GM04504 (cell line): ENCODE data around the gene HOXC6.

Source experiments
- DNase-seq: peaks from one replicate; pipeline ENCODE4 v3.0.0-alpha.2; 2012; ENCODE audit warnings: low read depth

HOXC6 gene

GRCh38 chr12:54028314-54029201 is at the start of gene HOXC6:
Gene HOXC6, plus strand, starts transcription at chr12:54028440. Its CDS starts 82 bp downstream, at chr12:54028522.
- no peak for DNase-seq

GRCh38 chr12:53978477-53979356 is 49.5 kb upstream of the HOXC6 start:
- peak; percentile 95 for DNase-seq

- no peak for DNase-seq
These were observed 48.0 kb upstream of the HOXC6 start for GRCh38 chr12:53980104-53980801.

GRCh38 chr12:53980802-53981496 is 47.3 kb upstream of the HOXC6 start:
- DNase-seq: no peak

GRCh38 chr12:53981634-53982565 is 46.3 kb upstream of the HOXC6 start:
- DNase-seq: no peak

GRCh38 chr12:53982648-53983567 is 45.3 kb upstream of the HOXC6 start:
- no peak for DNase-seq

GRCh38 chr12:53983568-53983949 is 44.7 kb upstream of the HOXC6 start:
- DNase-seq: no peak

GRCh38 chr12:53983950-53984572 is 44.2 kb upstream of the HOXC6 start:
- no peak for DNase-seq

GRCh38 chr12:53984901-53985691 is 43.1 kb upstream of the HOXC6 start, which contains the start of gene HOXC10:
Gene HOXC10, plus strand, starts transcription at chr12:53985146. Its CDS starts 114 bp downstream, at chr12:53985260.
- DNase-seq: peak; percentile 98

GRCh38 chr12:53985692-53985993 is 42.6 kb upstream of the HOXC6 start:
- DNase-seq: no peak

GRCh38 chr12:53985994-53986685 is 42.1 kb upstream of the HOXC6 start:
- DNase-seq: no peak

GRCh38 chr12:53986686-53987483 is 41.4 kb upstream of the HOXC6 start:
- no peak for DNase-seq

GRCh38 chr12:53987787-53988230 is 40.4 kb upstream of the HOXC6 start:
- DNase-seq: no peak

- no peak for DNase-seq
These were observed 39.6 kb upstream of the HOXC6 start for GRCh38 chr12:53988541-53989226.

- DNase-seq: no peak
These were observed 38.8 kb upstream of the HOXC6 start for GRCh38 chr12:53989227-53990113.
